HTERT RPE-1 (cell line): ENCODE results near the gene FURIN.
"Not testable (repeated sequence)": the region's sequence is repeated elsewhere in the genome, so short reads cannot be mapped to it uniquely, and the experiment has no call there.

ENCODE experiments used
- in situ Hi-C: fragments of 300-500 bp; cut with MboI; formaldehyde crosslinking; loops from 4 replicates; pipeline ENCODE4 v1.14.3; 2020; ENCODE audit warnings: low sequenced_read_pairs

Gene FURIN

GRCh38 chr15:90881978-90882721 lies 13.8 kb downstream of the FURIN start:
- in situ Hi-C loops, result no loop called here

GRCh38 chr15:90882781-90883525 lies 14.6 kb downstream of the FURIN start:
- in situ Hi-C loops, result no loop called here

- in situ Hi-C loops, result no loop called here
These were observed 15.2 kb downstream of the FURIN start for GRCh38 chr15:90883526-90883975.

- in situ Hi-C loops, result no loop called here
These were observed 15.8 kb downstream of the FURIN start, which contains the start of gene FES for GRCh38 chr15:90883976-90884718. Gene FES, plus strand, starts transcription at chr15:90884504. Its CDS starts 542 bp downstream, at chr15:90885046.

- in situ Hi-C loops, result no loop called here
These were observed 16.5 kb downstream of the FURIN start for GRCh38 chr15:90884719-90885431.

- in situ Hi-C loops, result no loop called here
These were observed 17.3 kb downstream of the FURIN start for GRCh38 chr15:90885432-90886290.

- in situ Hi-C loops, result no loop called here
These were observed 17.9 kb downstream of the FURIN start for GRCh38 chr15:90886291-90886614.

GRCh38 chr15:90887037-90887481 lies 18.7 kb downstream of the FURIN start:
- in situ Hi-C loops, result no loop called here

- in situ Hi-C loops, result no loop called here
These were observed 20.9 kb downstream of the FURIN start for GRCh38 chr15:90889313-90889730.

GRCh38 chr15:90889736-90890456 lies 21.5 kb downstream of the FURIN start:
- in situ Hi-C loops, result no loop called here

GRCh38 chr15:90890839-90891238 lies 22.5 kb downstream of the FURIN start:
- in situ Hi-C loops, result no loop called here

- in situ Hi-C loops, result no loop called here
These were observed 23.1 kb downstream of the FURIN start for GRCh38 chr15:90891346-90891949.

GRCh38 chr15:90892023-90892422 lies 23.6 kb downstream of the FURIN start:
- in situ Hi-C loops, result no loop called here

GRCh38 chr15:90892498-90893174 lies 24.2 kb downstream of the FURIN start:
- in situ Hi-C loops, result no loop called here

- in situ Hi-C loops, result no loop called here
These were observed 25.0 kb downstream of the FURIN start for GRCh38 chr15:90893175-90894090.

GRCh38 chr15:90895571-90896117 lies 27.3 kb downstream of the FURIN start:
- in situ Hi-C loops, result no loop called here

GRCh38 chr15:90897131-90897655 lies 28.8 kb downstream of the FURIN start:
- in situ Hi-C loops, result not testable (repeated sequence)
